GM04504 (cell line): ENCODE results near the gene NUDT3.
"Not testable (repeated sequence)": the region's sequence is repeated elsewhere in the genome, so short reads cannot be mapped to it uniquely, and the experiment has no call there.

ENCODE experiments used
- DNase-seq: peaks from one replicate; pipeline ENCODE4 v3.0.0-alpha.2; 2012; ENCODE audit warnings: low read depth

The NUDT3 gene

GRCh38 chr6:34252395-34252794 lies 140.1 kb downstream of the NUDT3 start:
- not testable (repeated sequence) for DNase-seq

GRCh38 chr6:34249469-34250261 lies 142.8 kb downstream of the NUDT3 start:
- no peak for DNase-seq

- DNase-seq, result peak; percentile 85
Observed at GRCh38 chr6:34248727-34249468, 143.6 kb downstream of the NUDT3 start, which contains the start of gene SMIM29. TSS of gene SMIM29 (minus strand) at chr6:34249006. CDS start at chr6:34247791, 1,215 bp downstream.

- DNase-seq, result no peak
Observed at GRCh38 chr6:34248198-34248726, 144.2 kb downstream of the NUDT3 start.

- no peak for DNase-seq
Observed at GRCh38 chr6:34247481-34248197, 144.8 kb downstream of the NUDT3 start.

GRCh38 chr6:34246563-34247391 lies 145.7 kb downstream of the NUDT3 start:
- DNase-seq, result no peak

GRCh38 chr6:34246249-34246562 lies 146.3 kb downstream of the NUDT3 start:
- DNase-seq, result no peak

- not testable (repeated sequence) for DNase-seq
Observed at GRCh38 chr6:34245761-34246140, 146.7 kb downstream of the NUDT3 start.

GRCh38 chr6:34245032-34245760 lies 147.3 kb downstream of the NUDT3 start:
- DNase-seq, result not testable (repeated sequence)

GRCh38 chr6:34243901-34244884 lies 148.3 kb downstream of the NUDT3 start:
- peak; percentile 85 for DNase-seq

- DNase-seq, result no peak
Observed at GRCh38 chr6:34243131-34243771, 149.2 kb downstream of the NUDT3 start.

GRCh38 chr6:34242252-34243130 lies 150.0 kb downstream of the NUDT3 start:
- no peak for DNase-seq

- DNase-seq, result no peak
Observed at GRCh38 chr6:34241351-34242215, 150.9 kb downstream of the NUDT3 start.

- no peak for DNase-seq
Observed at GRCh38 chr6:34240329-34241248, 151.9 kb downstream of the NUDT3 start.

- no peak for DNase-seq
Observed at GRCh38 chr6:34239893-34240292, 152.6 kb downstream of the NUDT3 start.

GRCh38 chr6:34239500-34239825 lies 153.0 kb downstream of the NUDT3 start:
- no peak for DNase-seq
